Measurements from ENCODE around the gene BTBD2.

The BTBD2 gene

GRCh38 chr19:1981253-1981652 lies 34.3 kb downstream of the BTBD2 start:
- no peak for DNase-seq

GRCh38 chr19:1980809-1981181 lies 34.7 kb downstream of the BTBD2 start:
- no peak for DNase-seq

- no peak for DNase-seq
Measured at GRCh38 chr19:1980091-1980808, 35.3 kb downstream of the BTBD2 start.

- DNase-seq = no peak
Measured at GRCh38 chr19:1979642-1980041, 35.9 kb downstream of the BTBD2 start.

- no peak for DNase-seq
Measured at GRCh38 chr19:1979017-1979416, 36.5 kb downstream of the BTBD2 start.

- DNase-seq = no peak
Measured at GRCh38 chr19:1978346-1978894, 37.1 kb downstream of the BTBD2 start.

GRCh38 chr19:1977120-1977519 lies 38.4 kb downstream of the BTBD2 start:
- DNase-seq = no peak

- no peak for DNase-seq
Measured at GRCh38 chr19:1975162-1975480, 40.4 kb downstream of the BTBD2 start.

- DNase-seq = no peak
Measured at GRCh38 chr19:1974381-1975161, 40.9 kb downstream of the BTBD2 start.

- DNase-seq = no peak
Measured at GRCh38 chr19:1970806-1971502, 44.6 kb downstream of the BTBD2 start.

GRCh38 chr19:1970003-1970805 lies 45.3 kb downstream of the BTBD2 start:
- no peak for DNase-seq

GRCh38 chr19:1969176-1970002 lies 46.1 kb downstream of the BTBD2 start:
- no peak for DNase-seq

- DNase-seq = no peak
Measured at GRCh38 chr19:1968279-1969175, 47.0 kb downstream of the BTBD2 start.

- DNase-seq = no peak
Measured at GRCh38 chr19:1967087-1967608, 48.4 kb downstream of the BTBD2 start.

- DNase-seq = no peak
Measured at GRCh38 chr19:1962674-1963073, 52.8 kb downstream of the BTBD2 start.

- DNase-seq = no peak
Measured at GRCh38 chr19:1961000-1961883, 54.3 kb downstream of the BTBD2 start.

GRCh38 chr19:1959928-1960589 lies 55.5 kb downstream of the BTBD2 start:
- DNase-seq = no peak

- DNase-seq = no peak
Measured at GRCh38 chr19:1957562-1958248, 57.8 kb downstream of the BTBD2 start.

All from NCI-H526 (cell line).